ENCODE data around the gene ING5. TPM values are rescaled to one million over a fixed set of nuclear protein-coding genes. Genes with fewer than 3 reads are reported as not detected.

The ING5 gene
- total RNA-seq, 4 donors from 2014 or later = 33.1 to 105 (median 73.5) TPM

DNA sequence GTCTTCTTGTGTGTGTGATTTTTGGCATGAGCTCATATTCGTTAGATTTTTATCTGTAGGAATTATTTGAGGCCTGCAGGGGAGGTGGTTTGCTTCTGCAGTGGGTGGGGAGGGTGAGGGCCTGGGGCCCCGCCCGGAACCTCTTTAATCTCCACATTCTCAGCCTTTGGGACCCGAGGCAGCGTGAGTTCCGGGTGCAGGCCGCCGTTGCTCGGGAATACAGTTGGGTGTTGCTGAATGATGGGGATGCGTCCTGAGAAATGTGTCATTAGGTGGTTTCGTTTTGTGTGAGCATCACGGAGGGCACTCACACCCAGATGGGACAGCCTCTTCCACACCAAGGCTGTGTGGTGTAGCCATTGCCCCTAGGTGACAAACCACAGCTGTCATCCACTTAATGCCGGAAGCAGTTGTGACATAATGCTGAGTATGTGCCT, 61.1 kb downstream of the ING5 start:
- Histone ChIP-seq H3K36me3 (peaks cover 0 to 16% (median 0%) of the 10 kb centered on the region in 3 donors), H3K27ac (peak overlapping the region in 3 of 4 donors; percentile 44 to 58 (median 54)), H3K4me3 (peak overlapping the region in 1 of 4 donors; percentile 27), H3K9me3 (no peaks in the 10 kb centered on the region), H3K4me1 (no peaks in the 10 kb centered on the region), H3K27me3 (no peaks in the 10 kb centered on the region)
- DNase-seq = peak; percentile 41 to 78 (median 54)
- TF ChIP-seq, protein P1, sequence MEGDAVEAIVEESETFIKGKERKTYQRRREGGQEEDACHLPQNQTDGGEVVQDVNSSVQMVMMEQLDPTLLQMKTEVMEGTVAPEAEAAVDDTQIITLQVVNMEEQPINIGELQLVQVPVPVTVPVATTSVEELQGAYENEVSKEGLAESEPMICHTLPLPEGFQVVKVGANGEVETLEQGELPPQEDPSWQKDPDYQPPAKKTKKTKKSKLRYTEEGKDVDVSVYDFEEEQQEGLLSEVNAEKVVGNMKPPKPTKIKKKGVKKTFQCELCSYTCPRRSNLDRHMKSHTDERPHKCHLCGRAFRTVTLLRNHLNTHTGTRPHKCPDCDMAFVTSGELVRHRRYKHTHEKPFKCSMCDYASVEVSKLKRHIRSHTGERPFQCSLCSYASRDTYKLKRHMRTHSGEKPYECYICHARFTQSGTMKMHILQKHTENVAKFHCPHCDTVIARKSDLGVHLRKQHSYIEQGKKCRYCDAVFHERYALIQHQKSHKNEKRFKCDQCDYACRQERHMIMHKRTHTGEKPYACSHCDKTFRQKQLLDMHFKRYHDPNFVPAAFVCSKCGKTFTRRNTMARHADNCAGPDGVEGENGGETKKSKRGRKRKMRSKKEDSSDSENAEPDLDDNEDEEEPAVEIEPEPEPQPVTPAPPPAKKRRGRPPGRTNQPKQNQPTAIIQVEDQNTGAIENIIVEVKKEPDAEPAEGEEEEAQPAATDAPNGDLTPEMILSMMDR (IDR thresholded peaks at IDR 0.05) = no peak
- TF ChIP-seq POLR2A (IDR thresholded peaks at IDR 0.05) = no peak

DNA sequence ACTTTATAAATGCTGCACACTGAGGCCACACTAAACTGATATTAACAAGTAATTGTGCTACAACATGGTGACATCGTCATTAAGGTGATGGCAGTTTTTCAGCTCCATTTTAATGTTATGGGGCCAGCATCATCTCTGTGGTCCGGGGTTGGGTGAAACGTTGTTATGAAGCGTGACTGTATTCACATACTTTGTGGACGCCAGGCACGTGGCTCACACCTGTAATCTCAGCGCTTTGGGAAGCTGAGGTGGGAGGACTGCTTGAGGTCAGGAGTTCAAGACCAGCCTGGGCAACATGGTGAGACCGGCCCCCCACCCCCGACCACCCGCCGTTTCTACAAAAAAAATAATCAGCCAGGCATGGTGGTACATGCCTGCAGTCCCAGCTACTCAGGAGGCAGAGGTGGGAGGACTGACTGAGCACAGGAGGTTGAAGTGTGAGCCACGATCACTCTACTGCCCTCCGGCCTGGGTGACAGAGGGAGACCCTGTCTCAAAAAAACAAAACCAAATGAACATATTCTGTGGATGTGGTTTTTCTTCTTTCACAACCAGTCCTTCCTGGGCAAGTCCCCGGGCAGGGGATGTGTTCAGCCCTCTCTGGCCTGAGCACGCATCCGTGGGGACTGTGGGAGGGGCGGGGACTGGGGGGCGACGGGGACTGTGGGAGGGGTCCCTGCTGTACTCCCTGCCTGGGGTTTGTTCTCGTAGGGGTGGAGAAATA, 61.9 kb downstream of the ING5 start:
- DNase-seq = peak in 1 of 3 donors; percentile 36
- peaks cover 0 to 16% (median 0%) of the 10 kb centered on the region in 3 donors for H3K36me3 ChIP-seq
- peak overlapping the region in 2 of 4 donors; percentile 25 to 44 for H3K27ac ChIP-seq

DNA sequence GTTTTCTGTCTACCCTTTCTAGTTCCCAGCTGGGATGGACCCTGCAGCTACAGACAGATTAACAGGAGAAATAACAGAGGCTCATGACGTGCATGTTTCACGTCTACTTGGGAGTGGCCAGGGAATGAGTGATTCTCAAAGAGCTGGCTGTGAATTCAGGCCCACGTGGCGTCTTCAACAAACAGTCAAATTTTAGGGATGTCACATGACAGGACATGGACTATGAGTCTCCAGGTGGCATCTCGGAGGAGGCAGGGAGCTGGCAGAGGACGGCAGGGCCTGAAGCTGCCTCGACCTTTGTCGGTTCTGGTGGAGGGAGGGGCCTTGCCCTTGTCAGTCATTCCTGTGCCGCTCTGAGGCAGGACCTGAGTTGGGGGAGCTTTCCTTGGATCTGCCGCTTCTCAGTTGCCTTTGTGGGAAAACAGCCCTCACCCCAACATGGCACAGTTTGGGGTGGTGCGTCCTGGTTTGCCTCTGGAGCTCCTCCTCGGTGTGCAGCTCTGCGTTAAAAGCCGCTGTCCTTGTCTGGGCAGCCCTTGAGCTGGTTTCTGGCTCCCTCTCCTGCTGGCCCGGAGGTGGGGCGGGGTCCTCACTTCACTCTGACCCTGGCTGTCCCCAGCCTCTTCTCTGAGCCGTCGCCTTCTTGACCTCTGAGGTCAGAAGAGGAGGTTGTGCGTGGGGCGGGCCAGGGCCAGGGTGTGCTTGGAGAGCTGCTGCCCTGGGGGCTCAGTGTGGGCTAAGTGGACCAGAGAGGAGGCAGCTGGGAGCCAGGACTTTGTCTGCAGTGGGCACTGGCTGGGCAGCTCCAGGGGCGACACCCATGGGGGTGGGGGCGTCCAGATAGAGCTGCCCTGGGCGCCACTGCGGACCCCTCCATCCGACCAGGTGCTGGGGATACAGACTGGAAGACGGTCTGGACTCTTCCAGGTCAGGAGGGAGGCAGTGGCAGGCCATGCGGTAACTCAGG, 62.7 kb downstream of the ING5 start:
- peaks cover 0 to 14% (median 0%) of the 10 kb centered on the region in 3 donors for H3K36me3 ChIP-seq
- H3K4me3 ChIP-seq = no peak overlapping the region
- H3K27me3 ChIP-seq = no peaks in the 10 kb centered on the region
- H3K4me1 ChIP-seq = no peaks in the 10 kb centered on the region
- no peak overlapping the region for H3K27ac ChIP-seq
- no peaks in the 10 kb centered on the region for H3K9me3 ChIP-seq
- peak in 2 of 3 donors; percentile 39 to 44 for DNase-seq
- TF ChIP-seq, protein P1 (IDR thresholded peaks at IDR 0.05) = no peak
- TF ChIP-seq POLR2A (IDR thresholded peaks at IDR 0.05) = no peak

More for the DNA sequence above, 61.9 kb downstream of the ING5 start:
- TF ChIP-seq, protein P1 (IDR thresholded peaks at IDR 0.05) = no peak
- Histone ChIP-seq H3K4me3 (no peak overlapping the region), H3K9me3 (no peaks in the 10 kb centered on the region), H3K27me3 (no peaks in the 10 kb centered on the region), H3K4me1 (no peaks in the 10 kb centered on the region)

DNA sequence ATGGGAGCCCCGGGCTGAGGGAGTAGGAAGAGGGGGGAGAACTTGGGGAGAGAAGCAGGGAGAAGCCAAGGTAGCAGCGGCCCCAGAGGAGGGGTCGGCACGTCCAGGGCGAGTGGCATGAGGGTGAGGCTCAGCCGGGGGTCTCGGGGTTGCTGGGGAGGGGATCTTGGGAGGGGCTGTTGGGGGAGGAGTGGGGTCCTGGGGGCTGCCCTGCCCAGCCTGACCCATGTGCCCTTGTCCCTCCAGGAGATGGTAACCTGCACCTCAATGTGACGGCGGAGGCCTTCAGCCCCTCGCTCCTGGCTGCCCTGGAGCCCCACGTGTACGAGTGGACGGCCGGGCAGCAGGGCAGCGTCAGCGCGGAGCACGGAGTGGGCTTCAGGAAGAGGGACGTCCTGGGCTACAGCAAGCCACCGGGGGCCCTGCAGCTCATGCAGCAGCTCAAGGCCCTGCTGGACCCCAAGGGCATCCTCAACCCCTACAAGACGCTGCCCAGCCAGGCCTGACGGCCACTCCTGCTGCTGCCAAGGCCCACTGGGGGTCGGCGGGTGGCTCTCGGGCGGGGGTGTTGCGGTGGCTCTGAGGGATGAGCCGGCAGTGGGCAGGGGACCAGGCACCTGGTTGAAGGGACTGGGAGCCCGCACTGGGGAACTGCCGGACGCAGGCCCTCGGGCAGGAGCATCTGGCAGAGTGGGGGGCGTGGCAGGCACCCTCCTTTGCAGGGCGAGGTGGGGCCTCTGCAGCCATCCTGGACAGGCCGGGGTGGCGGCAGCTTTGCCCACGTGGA, 65.8 kb downstream of the ING5 start:
- peak in 1 of 3 donors; percentile 43 for DNase-seq
- TF ChIP-seq POLR2A (IDR thresholded peaks at IDR 0.05) = no peak
- TF ChIP-seq, protein P1 (IDR thresholded peaks at IDR 0.05) = no peak
- Histone ChIP-seq H3K36me3 (no peaks in the 10 kb centered on the region), H3K4me3 (no peak overlapping the region), H3K27ac (no peak overlapping the region), H3K4me1 (peaks cover 0 to 7% (median 0%) of the 10 kb centered on the region in 4 donors), H3K27me3 (no peaks in the 10 kb centered on the region), H3K9me3 (no peaks in the 10 kb centered on the region)

DNA sequence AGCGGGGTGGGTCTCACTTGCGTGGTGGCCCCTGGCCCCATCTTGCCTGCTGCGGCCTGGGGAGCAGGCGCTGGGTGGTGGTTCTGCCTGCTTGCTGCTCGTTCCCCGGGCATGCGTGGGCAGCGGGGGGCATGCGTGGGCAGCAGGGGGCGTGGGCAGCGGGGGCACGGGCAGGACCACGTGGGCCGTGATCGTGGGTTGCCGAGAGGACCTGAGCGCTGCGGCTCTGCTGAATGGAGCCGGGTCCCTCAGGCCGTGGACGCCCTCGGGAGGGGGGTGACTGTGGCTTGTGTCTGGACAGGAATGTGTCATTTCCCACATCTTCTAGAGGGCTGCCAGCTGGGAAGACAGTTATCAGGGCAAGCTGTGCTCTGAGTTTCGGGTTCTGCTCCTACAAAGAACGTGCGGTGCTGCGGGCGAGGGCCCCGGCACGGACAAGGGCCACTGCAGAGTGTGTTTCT, 66.4 kb downstream of the ING5 start:
- no peak overlapping the region for H3K27ac ChIP-seq
- no peaks in the 10 kb centered on the region for H3K27me3 ChIP-seq
- no peak overlapping the region for H3K4me3 ChIP-seq
- peaks cover 0 to 9% (median 0%) of the 10 kb centered on the region in 4 donors for H3K4me1 ChIP-seq
- DNase-seq = peak in 1 of 3 donors; percentile 47
- TF ChIP-seq POLR2A (IDR thresholded peaks at IDR 0.05) = no peak
- TF ChIP-seq, protein P1 (IDR thresholded peaks at IDR 0.05) = no peak
- no peaks in the 10 kb centered on the region for H3K9me3 ChIP-seq
- no peaks in the 10 kb centered on the region for H3K36me3 ChIP-seq
